Neuronal stem cell (in vitro differentiated cells): Measurements from ENCODE around the gene DNAJC7.

ENCODE experiments used
- DNase-seq: peaks from one replicate; pipeline ENCODE4 v3.0.0-alpha.2; 2013; ENCODE audit warnings: low spot score
- H2AFZ ChIP-seq: one replicate; pipeline ENCODE4 v1.6.1; 2013; ENCODE audit warnings: mild to moderate bottlenecking, low read length, inconsistent platforms
- H2AK5ac ChIP-seq: 2 replicates; pipeline ENCODE4 v1.6.1; 2013; ENCODE audit warnings: low read depth, mild to moderate bottlenecking, inconsistent platforms, low read length, moderate library complexity, mixed read lengths
- H2BK120ac ChIP-seq: 2 replicates; pipeline ENCODE4 v1.6.1; 2013; ENCODE audit warnings: low read depth, mild to moderate bottlenecking, inconsistent platforms, low read length, moderate library complexity, mixed read lengths
- H2BK12ac ChIP-seq: one replicate; pipeline ENCODE4 v1.6.1; 2013; ENCODE audit warnings: low read length, inconsistent platforms
- H2BK15ac ChIP-seq: 2 replicates; pipeline ENCODE4 v1.6.1; 2013; ENCODE audit warnings: mild to moderate bottlenecking, low read length, inconsistent platforms, mixed read lengths
- H2BK5ac ChIP-seq: one replicate; pipeline ENCODE4 v1.6.1; 2013; ENCODE audit warnings: inconsistent platforms, mild to moderate bottlenecking, low read length, moderate library complexity
- H3K14ac ChIP-seq: one replicate; pipeline ENCODE4 v1.6.1; 2013; ENCODE audit warnings: low read length, inconsistent platforms
- H3K18ac ChIP-seq: 2 replicates; pipeline ENCODE4 v1.6.1; 2013; ENCODE audit warnings: low read length, inconsistent platforms
- H3K23ac ChIP-seq: 2 replicates; pipeline ENCODE4 v1.6.1; 2013; ENCODE audit warnings: low read depth, mild to moderate bottlenecking, mixed read lengths, low read length, inconsistent platforms; ENCODE audit not compliant: poor library complexity
- H3K27ac ChIP-seq: replicated peaks from 3 replicates; pipeline ENCODE4 v1.5.1; 2013; ENCODE audit warnings: low read length, inconsistent platforms
- H3K27me3 ChIP-seq, 3 experiments: 2 replicates each; pipeline ENCODE4 v1.6.1; 2013; ENCODE audit warnings: low read length in 3 of 3, mild to moderate bottlenecking in 2 of 3, inconsistent platforms in 1 of 3, low read depth in 1 of 3, mixed read lengths in 1 of 3, moderate library complexity in 1 of 3; ENCODE audit not compliant: control insufficient read depth in 3 of 3, insufficient read depth in 3 of 3
- H3K36me3 ChIP-seq, 2 donors: replicated peaks in 1 of 2; 2 replicates each; pipeline ENCODE4 v1.6.1; 2013; ENCODE audit warnings: low read length in 2 of 2; ENCODE audit not compliant: control insufficient read depth in 2 of 2, insufficient read depth in 2 of 2
- H3K4ac ChIP-seq: 2 replicates; pipeline ENCODE4 v1.6.1; 2013; ENCODE audit warnings: inconsistent platforms, mild to moderate bottlenecking, low read length, moderate library complexity
- H3K4me1 ChIP-seq, 2 donors: 1 replicate in 1 of 2; 2 replicates in 1 of 2; pipeline ENCODE4 v1.6.1; 2013; ENCODE audit warnings: low read length in 2 of 2, low read depth in 1 of 2; ENCODE audit not compliant: control insufficient read depth in 2 of 2, insufficient read depth in 1 of 2
- H3K4me2 ChIP-seq: one replicate; pipeline ENCODE4 v1.6.1; 2013; ENCODE audit warnings: mild to moderate bottlenecking, low read length, inconsistent platforms; ENCODE audit not compliant: insufficient read depth, poor library complexity, severe bottlenecking
- H3K4me3 ChIP-seq, 2 donors: 2 replicates each; pipeline ENCODE4 v1.5.1; 2013; ENCODE audit warnings: low read length in 2 of 2, mild to moderate bottlenecking in 2 of 2, inconsistent platforms in 1 of 2, moderate library complexity in 1 of 2
- H3K79me1 ChIP-seq: one replicate; pipeline ENCODE4 v1.6.1; 2013; ENCODE audit warnings: low read depth, mild to moderate bottlenecking, inconsistent platforms, low read length, moderate library complexity
- H3K9ac ChIP-seq: one replicate; pipeline ENCODE4 v1.6.1; 2013; ENCODE audit warnings: mild to moderate bottlenecking, low read depth, low read length, inconsistent platforms; ENCODE audit not compliant: poor library complexity
- H3K9me3 ChIP-seq, 2 donors: replicated peaks in 1 of 2; 2 replicates each; pipeline versions ENCODE3 to v1.6.1; 2013; ENCODE audit warnings: low read length in 2 of 2, mild to moderate bottlenecking in 2 of 2, inconsistent platforms in 1 of 2, low read depth in 1 of 2, mixed read lengths in 1 of 2, moderate library complexity in 1 of 2; ENCODE audit not compliant: control insufficient read depth in 2 of 2, insufficient read depth in 1 of 2
- H4K8ac ChIP-seq: one replicate; pipeline ENCODE4 v1.6.1; 2013; ENCODE audit warnings: low read depth, mild to moderate bottlenecking, inconsistent platforms, low read length, moderate library complexity
- H4K91ac ChIP-seq: one replicate; pipeline ENCODE4 v1.6.1; 2013; ENCODE audit warnings: low read length, low read depth, mild to moderate bottlenecking, inconsistent platforms; ENCODE audit not compliant: poor library complexity
- WGBS, 2 donors: extraction: QIAGEN DNeasy Blood & Tissue Kit; methylation state at CpG; one replicate each; pipeline ENCODE4 v1.1.7; 2013; ENCODE audit warnings: missing lambda C conversion rate in 2 of 2, mixed read lengths in 1 of 2; ENCODE audit not compliant: insufficient read length in 2 of 2, insufficient replicate concordance in 1 of 2; ENCODE audit errors: extremely low coverage in 2 of 2; 5-methylcytosine and 5-hydroxymethylcytosine counted together

Gene DNAJC7

GRCh38 chr17:42052346-42052877, 35.2 kb upstream of the DNAJC7 start:
- H2AK5ac ChIP-seq: no peak overlapping the region
- H3K4me3 ChIP-seq: no peak overlapping the region
- peaks cover 0 to 12% of the 10 kb centered on the region in 2 donors for H3K9me3 ChIP-seq
- no CpG with 5 or more reads among the region's 6 CpGs for WGBS, 2 donors
- H3K4me1 ChIP-seq: peaks cover 16 to 21% of the 10 kb centered on the region in 2 donors
- no peak overlapping the region for H4K91ac ChIP-seq
- no peak overlapping the region for H3K4ac ChIP-seq
- no peak overlapping the region for H3K18ac ChIP-seq
- no peak overlapping the region for H2BK120ac ChIP-seq
- no peak overlapping the region for H3K14ac ChIP-seq
- H4K8ac ChIP-seq: no peak overlapping the region
- H2AFZ ChIP-seq: no peak overlapping the region
- DNase-seq: no peak
- no peak overlapping the region for H3K4me2 ChIP-seq
- H3K9ac ChIP-seq: no peak overlapping the region
- H3K27me3 ChIP-seq: peaks cover 0 to 42% (median 27%) of the 10 kb centered on the region in 3 experiments
- peaks cover 2% of the 10 kb centered on the region for H3K79me1 ChIP-seq
- no peak overlapping the region for H2BK12ac ChIP-seq
- H2BK5ac ChIP-seq: no peak overlapping the region
- no peak overlapping the region for H3K27ac ChIP-seq
- H3K36me3 ChIP-seq: no peaks in the 10 kb centered on the region
- no peak overlapping the region for H2BK15ac ChIP-seq
- H3K23ac ChIP-seq: no peak overlapping the region

GRCh38 chr17:42051645-42052044, 34.4 kb upstream of the DNAJC7 start:
- Histone ChIP-seq H3K4me1 (peaks cover 16 to 21% of the 10 kb centered on the region in 2 donors), H3K4me2 (no peak overlapping the region), H2BK15ac (no peak overlapping the region), H2AK5ac (no peak overlapping the region), H4K8ac (no peak overlapping the region), H3K14ac (no peak overlapping the region), H3K4me3 (peak overlapping the region in 1 of 2 donors; percentile 10), H3K27me3 (peaks cover 0 to 42% (median 27%) of the 10 kb centered on the region in 3 experiments), H3K27ac (no peak overlapping the region), H3K9ac (no peak overlapping the region), H3K79me1 (peaks cover 2% of the 10 kb centered on the region), H3K36me3 (no peaks in the 10 kb centered on the region), H2BK12ac (no peak overlapping the region), H4K91ac (no peak overlapping the region), H3K4ac (no peak overlapping the region), H2BK120ac (no peak overlapping the region), H3K18ac (no peak overlapping the region), H3K23ac (no peak overlapping the region), H2BK5ac (no peak overlapping the region), H2AFZ (no peak overlapping the region), H3K9me3 (peaks cover 0 to 9% of the 10 kb centered on the region in 2 donors)
- no peak for DNase-seq
- no CpG with 5 or more reads among the region's 7 CpGs for WGBS, 2 donors

- H2BK15ac ChIP-seq: no peak overlapping the region
- WGBS, 2 donors: no CpG with 5 or more reads among the region's 8 CpGs
- no peak overlapping the region for H2AK5ac ChIP-seq
- peaks cover 16 to 21% of the 10 kb centered on the region in 2 donors for H3K4me1 ChIP-seq
- no peak overlapping the region for H4K91ac ChIP-seq
- no peak overlapping the region for H3K23ac ChIP-seq
- H3K4me3 ChIP-seq: peak overlapping the region; percentile 66 to 86
- peaks cover 0 to 42% (median 27%) of the 10 kb centered on the region in 3 experiments for H3K27me3 ChIP-seq
- peak overlapping the region; percentile 64 for H2AFZ ChIP-seq
- no peak overlapping the region for H3K27ac ChIP-seq
- H3K18ac ChIP-seq: peak overlapping the region; percentile 4
- no peak overlapping the region for H3K9ac ChIP-seq
- peak overlapping the region; percentile 50 for H3K4me2 ChIP-seq
- no peak overlapping the region for H4K8ac ChIP-seq
- DNase-seq: no peak
- H3K36me3 ChIP-seq: no peaks in the 10 kb centered on the region
- H2BK120ac ChIP-seq: no peak overlapping the region
- no peak overlapping the region for H3K14ac ChIP-seq
- no peak overlapping the region for H3K4ac ChIP-seq
- no peak overlapping the region for H2BK5ac ChIP-seq
- H2BK12ac ChIP-seq: no peak overlapping the region
- H3K79me1 ChIP-seq: peaks cover 2% of the 10 kb centered on the region
- H3K9me3 ChIP-seq: peaks cover 0 to 3% of the 10 kb centered on the region in 2 donors
Measured at GRCh38 chr17:42051013-42051400, 33.8 kb upstream of the DNAJC7 start.

GRCh38 chr17:42050393-42051012, 33.3 kb upstream of the DNAJC7 start, which contains the start of gene C17orf113:
TSS of gene C17orf113 (minus strand) at chr17:42050601. CDS start at chr17:42043376, 7,225 bp downstream.
- Histone ChIP-seq H3K14ac (no peak within 1 kb of the TSS), H3K27ac (no peak within 1 kb of the TSS), H3K4me1 (peaks cover 16 to 17% of the 10 kb centered on the region in 2 donors), H2BK15ac (peak within 1 kb of the TSS; percentile 26), H3K9me3 (no peaks in the 10 kb centered on the region), H3K36me3 (no peaks in the 10 kb centered on the region), H2AK5ac (peak within 1 kb of the TSS; percentile 73), H4K8ac (peak within 1 kb of the TSS; percentile 75), H2BK5ac (no peak within 1 kb of the TSS), H3K79me1 (peaks cover 2% of the 10 kb centered on the region), H3K4ac (no peak within 1 kb of the TSS), H3K9ac (peak within 1 kb of the TSS; percentile 74), H3K27me3 (peaks cover 0 to 39% (median 27%) of the 10 kb centered on the region in 3 experiments), H3K18ac (peak within 1 kb of the TSS; percentile 89), H3K23ac (no peak within 1 kb of the TSS), H3K4me3 (peak within 1 kb of the TSS; percentile 66 to 86), H2BK120ac (peak within 1 kb of the TSS; percentile 18), H4K91ac (no peak within 1 kb of the TSS), H2AFZ (peak within 1 kb of the TSS; percentile 100), H3K4me2 (peak within 1 kb of the TSS; percentile 73), H2BK12ac (no peak within 1 kb of the TSS)
- DNase-seq: peak; percentile 63
- WGBS, 2 donors: no CpG with 5 or more reads among the region's 65 CpGs
